ENCODE results near the gene LPIN1. TPM values are rescaled to one million over a fixed set of nuclear protein-coding genes. Genes with fewer than 3 reads are reported as not detected.

LPIN1 gene
- total RNA-seq, 1 donor from 2014 or later, result 13.8 TPM

Other genes starting within 250 kb of the LPIN1 start
- 5.9 TPM for gene GREB1, start 212.6 kb upstream of the LPIN1 start, total RNA-seq
- gene NTSR2, start 76.4 kb upstream of the LPIN1 start, total RNA-seq, result not detected

Data from ascending aorta (tissue), 1 donor.